NOMO-1 treated with DMSO at 0.1 percent for 48 hours (cell line): ENCODE results near the gene AFF3.
"Not testable (repeated sequence)": the region's sequence is repeated elsewhere in the genome, so short reads cannot be mapped to it uniquely, and the experiment has no call there.

Experiments
- DNase-seq: peaks from one replicate; lab custom pipeline; 2025; ENCODE audit not compliant: unreplicated experiment; lab: John Stamatoyannopoulos, UW

The AFF3 gene

GRCh38 chr2:99940963-99941362 is 201.4 kb downstream of the AFF3 start:
- no peak for DNase-seq

GRCh38 chr2:99939135-99939534 is 203.3 kb downstream of the AFF3 start:
- no peak for DNase-seq

- DNase-seq, result no peak
Observed at GRCh38 chr2:99938250-99938649, 204.1 kb downstream of the AFF3 start.

GRCh38 chr2:99936065-99936464 is 206.3 kb downstream of the AFF3 start:
- no peak for DNase-seq

GRCh38 chr2:99935662-99936061 is 206.7 kb downstream of the AFF3 start:
- DNase-seq, result no peak

GRCh38 chr2:99933894-99934650 is 208.3 kb downstream of the AFF3 start:
- no peak for DNase-seq

- DNase-seq, result not testable (repeated sequence)
Observed at GRCh38 chr2:99933491-99933890, 208.9 kb downstream of the AFF3 start.

- peak; percentile 15 for DNase-seq
Observed at GRCh38 chr2:99928470-99929053, 213.8 kb downstream of the AFF3 start.

- not testable (repeated sequence) for DNase-seq
Observed at GRCh38 chr2:99927690-99928207, 214.6 kb downstream of the AFF3 start.

- no peak for DNase-seq
Observed at GRCh38 chr2:99926986-99927385, 215.4 kb downstream of the AFF3 start.

- no peak for DNase-seq
Observed at GRCh38 chr2:99925960-99926359, 216.4 kb downstream of the AFF3 start.

GRCh38 chr2:99922664-99923063 is 219.7 kb downstream of the AFF3 start:
- DNase-seq, result no peak

GRCh38 chr2:99921903-99922302 is 220.5 kb downstream of the AFF3 start:
- no peak for DNase-seq

GRCh38 chr2:99918389-99918788 is 224.0 kb downstream of the AFF3 start:
- no peak for DNase-seq

- no peak for DNase-seq
Observed at GRCh38 chr2:99915108-99915675, 227.2 kb downstream of the AFF3 start.

- no peak for DNase-seq
Observed at GRCh38 chr2:99911736-99912135, 230.7 kb downstream of the AFF3 start.

- no peak for DNase-seq
Observed at GRCh38 chr2:99910902-99911301, 231.5 kb downstream of the AFF3 start.

GRCh38 chr2:99905636-99906035 is 236.8 kb downstream of the AFF3 start:
- no peak for DNase-seq

GRCh38 chr2:99905025-99905424 is 237.4 kb downstream of the AFF3 start:
- no peak for DNase-seq

- no peak for DNase-seq
Observed at GRCh38 chr2:99903981-99904380, 238.4 kb downstream of the AFF3 start.

- DNase-seq, result no peak
Observed at GRCh38 chr2:99900556-99900955, 241.8 kb downstream of the AFF3 start.

- no peak for DNase-seq
Observed at GRCh38 chr2:99899882-99900281, 242.5 kb downstream of the AFF3 start.
